ENCODE measurements around the gene TCEAL4.

Gene TCEAL4

DNA sequence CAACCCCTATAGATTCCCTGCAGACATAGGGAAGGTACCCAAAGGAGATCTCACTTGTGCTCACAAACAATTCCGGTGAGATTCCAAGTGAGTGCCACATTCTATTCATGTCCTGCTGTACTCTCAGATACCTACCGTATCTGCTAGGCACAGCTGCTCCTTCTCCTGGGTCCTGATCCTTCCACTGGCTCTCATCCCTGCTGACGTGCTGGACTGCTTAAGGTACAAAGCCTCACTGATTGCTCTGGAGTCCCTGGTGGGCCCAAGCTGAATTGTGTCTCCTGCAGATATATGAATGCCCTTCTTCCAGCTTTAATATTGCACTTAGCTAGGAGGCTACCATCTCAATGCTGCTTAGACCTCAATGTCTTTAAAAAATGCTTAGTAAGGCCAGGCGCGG is 45.8 kb downstream of the TCEAL4 start:
- intact Hi-C loops (cut with DNase I) = no loop called here
- DNase-seq = no peak

DNA sequence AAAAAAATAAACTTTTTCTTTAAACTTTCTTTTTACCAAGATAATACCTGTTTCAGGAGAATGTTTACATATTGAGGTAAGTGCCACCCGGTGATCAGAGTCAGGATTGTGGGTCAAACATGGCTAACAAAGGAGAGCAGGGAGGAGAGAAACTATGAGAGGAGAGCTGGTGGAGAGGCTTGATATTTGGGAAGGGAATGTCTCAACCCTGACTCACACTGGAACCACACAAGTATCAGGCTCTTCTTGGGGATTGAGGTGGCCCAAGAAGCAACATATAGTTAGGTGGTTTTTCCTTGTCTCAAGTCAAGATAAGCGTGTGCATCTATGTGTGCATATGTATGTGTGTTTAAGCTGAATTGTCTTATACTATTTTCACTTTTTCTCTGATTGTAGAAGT is 50.1 kb downstream of the TCEAL4 start:
- intact Hi-C loops (cut with DNase I) = no loop called here
- DNase-seq = no peak
